BJ (cell line): ENCODE results near the gene GPHN. TPM values are rescaled to one million over a fixed set of nuclear protein-coding genes. Genes with fewer than 3 reads are reported as not detected.

Experiments
- CTCF ChIA-PET: fragments of 350-600 bp; formaldehyde crosslinking; extraction: SDS; loops from one replicate; lab custom pipeline; 2021; ENCODE audit warnings: antibody characterized with exemption, inconsistent platforms; lab: Yijun Ruan, JAX
- POLR2A ChIA-PET: fragments of 300-600 bp; sonication (Branson Sonifier 250); formaldehyde crosslinking; extraction: SDS; loops from one replicate; lab custom pipeline; 2021; ENCODE audit warnings: antibody characterized with exemption; lab: Charles Lee
- DNase-seq: peaks from one replicate; pipeline ENCODE4 v3.0.0-alpha.2; 2011; ENCODE audit warnings: low read depth
- H3K27me3 ChIP-seq: 2 replicates; pipeline ENCODE4 v1.6.0; 2011; ENCODE audit warnings: low read length; ENCODE audit not compliant: control insufficient read depth, insufficient read depth
- H3K36me3 ChIP-seq: 2 replicates; pipeline ENCODE4 v1.5.1; 2011; ENCODE audit warnings: low read length; ENCODE audit not compliant: control insufficient read depth, insufficient read depth
- H3K4me3 ChIP-seq: 2 replicates; pipeline ENCODE4 v1.5.1; 2011; ENCODE audit warnings: low read depth, mild to moderate bottlenecking, control low read depth, low read length
- CTCF ChIP-seq: IDR thresholded peaks from 2 replicates; pipeline ENCODE4 v1.5.1; 2011; ENCODE audit warnings: low read depth, mild to moderate bottlenecking, control low read depth, inconsistent platforms, low read length, moderate library complexity; ENCODE audit not compliant: insufficient read depth
- polyA plus RNA-seq: library from polyadenylated mRNA; depleted of rRNA; stranded (reverse); fragments of >200 nt; gene quantifications from 2 replicates; pipeline ENCODE4 v1.2.3, GENCODE V29; 2011

The GPHN gene
- polyA plus RNA-seq, 1 experiment, result 7.7 TPM

GRCh38 chr14:66483322-66483721 lies 24.6 kb upstream of the GPHN start:
- no peak for DNase-seq
- no peaks in the 10 kb centered on the region for H3K36me3 ChIP-seq
- no peak overlapping the region for H3K4me3 ChIP-seq
- no peak for TF ChIP-seq CTCF
- POLR2A ChIA-PET, result no interaction called here
- no peaks in the 10 kb centered on the region for H3K27me3 ChIP-seq
- CTCF ChIA-PET, result no interaction called here

- ChIA-PET POLR2A (no interaction called here), CTCF (interaction anchor here (0.8 to 1.0 kb wide), 2 partner anchors 10 to 12 kb away, joined by 3 to 4 read pairs; no protein-coding TSS in a partner anchor)
- no peak for DNase-seq
- Histone ChIP-seq H3K36me3 (no peaks in the 10 kb centered on the region), H3K27me3 (peaks cover 1% of the 10 kb centered on the region; the same call in 1 of the 2 replicates), H3K4me3 (no peak overlapping the region)
- no peak for TF ChIP-seq CTCF
Observed at GRCh38 chr14:66485029-66485428, 22.9 kb upstream of the GPHN start.

GRCh38 chr14:66485910-66486421 lies 22.0 kb upstream of the GPHN start, which contains the start of gene CCDC196:
TSS of gene CCDC196 (plus strand) at chr14:66486371. CDS start at chr14:66486503, 132 bp downstream.
- no peak for TF ChIP-seq CTCF
- DNase-seq, result no peak
- Histone ChIP-seq H3K4me3 (no peak within 1 kb of the TSS), H3K36me3 (no peaks in the 10 kb centered on the region), H3K27me3 (peaks cover 1% of the 10 kb centered on the region; the same call in 1 of the 2 replicates)
- CTCF ChIA-PET, result no interaction called here
- POLR2A ChIA-PET, result no interaction called here

GRCh38 chr14:66487164-66487563 lies 20.8 kb upstream of the GPHN start:
- DNase-seq, result no peak
- ChIA-PET CTCF (no interaction called here), POLR2A (no interaction called here)
- TF ChIP-seq CTCF, result no peak
- H3K36me3 ChIP-seq, result no peaks in the 10 kb centered on the region
- peaks cover 1% of the 10 kb centered on the region; the same call in 1 of the 2 replicates for H3K27me3 ChIP-seq
- no peak overlapping the region for H3K4me3 ChIP-seq

- CTCF ChIA-PET, result interaction anchor here (1.3 to 2.0 kb wide), 2 partner anchors 11 to 18 kb away, joined by 3 to 4 read pairs; partner anchors contain the start of gene GPHN
- no peak overlapping the region for H3K4me3 ChIP-seq
- POLR2A ChIA-PET, result no interaction called here
- peaks cover 1% of the 10 kb centered on the region; the same call in 1 of the 2 replicates for H3K27me3 ChIP-seq
- DNase-seq, result no peak
- TF ChIP-seq CTCF, result no peak
- no peaks in the 10 kb centered on the region for H3K36me3 ChIP-seq
Observed at GRCh38 chr14:66490143-66491111, 17.5 kb upstream of the GPHN start.
